ENCODE results near the gene PDZK1IP1.
"Not testable (repeated sequence)": the region's sequence is repeated elsewhere in the genome, so short reads cannot be mapped to it uniquely, and the experiment has no call there.

Gene PDZK1IP1

DNA sequence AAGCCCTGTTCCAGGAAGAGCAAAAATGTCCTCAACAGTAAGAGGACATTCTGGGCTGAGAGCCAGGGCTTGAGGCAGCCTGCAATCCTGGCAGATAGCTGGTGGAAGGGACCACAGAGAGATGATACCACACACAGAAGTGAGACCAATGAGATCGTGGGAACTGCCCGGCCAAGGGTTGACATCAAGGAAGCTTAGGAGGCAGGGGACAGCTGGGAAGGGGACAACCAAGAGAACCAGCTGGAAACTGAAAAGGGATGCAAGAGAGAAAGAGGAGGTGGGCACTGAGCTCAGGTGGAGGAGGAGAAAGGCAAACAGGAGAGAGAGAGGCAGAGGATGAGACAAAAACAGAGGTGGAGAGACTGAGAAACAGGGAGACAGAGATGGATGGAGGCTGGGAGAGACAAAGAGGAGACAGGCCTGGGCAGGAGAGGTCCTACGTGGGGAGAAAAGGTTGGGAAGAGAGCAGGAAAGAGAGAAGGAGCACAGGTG lies 9.2 kb downstream of the PDZK1IP1 start:
- DNase-seq = no peak

- no peak for DNase-seq
Observed at GRCh38 chr1:47179988-47180563, 9.8 kb downstream of the PDZK1IP1 start.

DNA sequence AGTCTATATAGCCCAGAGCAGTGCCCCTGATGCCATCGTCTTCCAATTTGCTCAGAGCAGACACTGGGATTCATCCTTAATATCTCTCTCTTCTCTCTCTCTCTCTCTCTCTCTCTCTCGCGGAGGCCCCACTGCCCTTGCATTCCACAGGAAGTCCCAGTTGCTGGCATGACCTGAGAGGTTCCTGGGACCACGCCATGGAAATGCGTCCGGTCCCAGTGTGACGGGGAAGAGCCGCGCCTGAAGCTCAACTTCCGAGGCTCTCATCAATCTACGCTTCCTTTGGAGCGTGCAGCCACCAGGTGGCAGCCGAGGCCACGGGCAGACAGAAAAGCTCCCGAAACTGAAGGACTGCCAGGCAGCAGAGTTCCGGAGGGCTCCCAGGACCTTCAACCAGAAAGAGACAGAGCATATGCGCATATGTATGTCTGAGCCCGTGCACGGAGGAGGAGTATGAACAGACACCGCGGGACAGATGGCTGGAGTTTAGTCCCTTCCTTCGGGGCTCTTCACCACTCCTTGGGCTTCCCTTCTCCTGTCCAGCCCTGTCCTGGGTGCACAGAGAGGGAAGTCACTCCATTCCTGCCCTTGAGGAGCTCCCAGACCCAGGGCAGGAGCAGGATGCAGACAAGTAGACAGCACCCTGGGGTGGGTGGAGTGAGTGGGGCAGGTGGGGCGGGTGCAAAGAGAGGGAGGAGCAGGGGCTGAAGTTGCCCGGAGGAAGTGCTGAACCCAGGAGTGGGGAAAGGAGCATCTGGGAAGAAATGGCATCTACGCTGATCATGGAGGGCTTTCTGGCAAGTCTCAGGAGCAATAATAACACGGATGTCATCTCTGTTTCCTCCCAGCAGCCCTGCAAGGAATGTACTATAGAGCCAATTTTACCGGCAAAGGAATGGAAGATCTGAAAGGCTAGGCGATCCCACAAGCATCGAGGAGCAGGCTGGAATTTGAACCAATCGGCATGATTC lies 10.5 kb downstream of the PDZK1IP1 start:
- peak; percentile 70 to 76 for DNase-seq

DNA sequence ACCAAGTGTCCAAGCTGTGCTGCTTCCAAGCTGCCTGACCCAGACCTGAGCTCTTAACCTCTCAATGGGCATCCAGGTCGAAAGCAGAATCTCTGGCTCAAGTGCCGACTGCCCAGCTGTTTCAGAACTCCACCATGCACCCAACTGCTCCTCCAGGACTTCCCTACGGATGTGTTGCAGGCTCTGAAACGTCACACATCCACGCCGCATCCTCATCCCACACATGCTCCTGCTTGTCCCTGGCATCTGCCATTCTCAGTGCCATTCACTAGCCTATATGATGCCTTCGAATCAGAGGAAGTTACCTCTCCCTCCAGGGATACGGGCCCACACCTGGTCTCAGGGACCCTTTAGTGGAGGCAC lies 11.2 kb downstream of the PDZK1IP1 start:
- no peak for DNase-seq

- no peak for DNase-seq
Observed at GRCh38 chr1:47178020-47178419, 11.8 kb downstream of the PDZK1IP1 start.

- peak; percentile 38 to 78 for DNase-seq
Observed at GRCh38 chr1:47175227-47175934, 14.5 kb downstream of the PDZK1IP1 start.

GRCh38 chr1:47174656-47175020 lies 15.2 kb downstream of the PDZK1IP1 start:
- DNase-seq = peak in 1 of 2 donors; percentile 26

DNA sequence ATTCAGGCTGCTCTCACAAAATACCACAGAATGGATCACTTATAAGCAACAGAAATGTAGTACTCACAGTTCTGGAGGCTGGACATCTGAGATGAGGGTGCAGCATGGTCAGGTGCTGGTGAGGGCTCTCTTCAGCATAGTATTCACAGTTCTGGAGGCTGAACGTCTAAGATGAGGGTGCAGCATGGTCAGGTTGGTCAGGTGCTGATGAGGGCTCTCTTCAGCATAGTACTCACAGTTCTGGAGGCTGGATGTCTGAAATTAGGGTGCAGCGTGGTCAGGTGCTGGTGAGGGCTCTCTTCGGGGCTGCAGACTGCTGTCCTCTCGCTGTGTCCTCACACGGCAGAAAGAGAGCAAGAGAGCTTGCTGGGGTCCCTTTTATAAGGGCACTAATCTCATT lies 17.1 kb downstream of the PDZK1IP1 start:
- no peak for DNase-seq

- DNase-seq = no peak
Observed at GRCh38 chr1:47164552-47164951, 25.3 kb downstream of the PDZK1IP1 start.

DNA sequence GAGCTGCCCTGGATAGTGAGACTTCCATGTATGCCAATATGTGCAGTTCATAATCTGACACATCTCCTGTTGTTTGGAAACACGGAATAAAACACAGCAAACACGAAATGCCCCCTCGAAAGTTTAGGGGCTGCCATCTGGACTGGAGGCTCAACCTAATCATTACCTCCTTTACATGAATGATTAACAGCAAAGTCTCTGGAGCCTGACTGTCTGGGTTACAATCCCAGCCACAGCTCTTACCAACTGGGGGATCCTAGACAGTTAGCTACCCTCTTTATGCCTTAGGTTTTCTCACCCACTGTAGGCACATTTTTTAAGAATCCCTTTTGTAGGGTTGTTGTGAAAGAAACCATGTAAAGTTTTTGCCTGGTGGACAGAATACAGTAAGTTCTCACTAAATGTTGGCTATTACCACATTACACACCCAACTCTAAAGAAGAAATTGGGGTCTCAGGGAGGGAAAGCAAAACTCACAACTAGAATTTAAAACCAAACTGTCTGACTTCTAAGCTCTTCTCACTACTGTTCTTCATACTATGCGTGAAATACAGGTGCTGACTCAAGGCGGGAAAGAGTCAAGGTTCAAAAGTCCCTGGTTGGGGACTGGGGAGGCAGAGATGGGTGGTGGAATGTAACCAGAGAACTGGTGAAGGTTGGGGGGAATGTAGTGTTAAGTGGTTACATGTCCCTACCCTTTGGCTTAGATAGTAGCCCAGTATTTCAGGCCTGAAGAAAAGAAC lies 28.4 kb downstream of the PDZK1IP1 start:
- DNase-seq = no peak

GRCh38 chr1:47160716-47161115 lies 29.1 kb downstream of the PDZK1IP1 start:
- no peak for DNase-seq

DNA sequence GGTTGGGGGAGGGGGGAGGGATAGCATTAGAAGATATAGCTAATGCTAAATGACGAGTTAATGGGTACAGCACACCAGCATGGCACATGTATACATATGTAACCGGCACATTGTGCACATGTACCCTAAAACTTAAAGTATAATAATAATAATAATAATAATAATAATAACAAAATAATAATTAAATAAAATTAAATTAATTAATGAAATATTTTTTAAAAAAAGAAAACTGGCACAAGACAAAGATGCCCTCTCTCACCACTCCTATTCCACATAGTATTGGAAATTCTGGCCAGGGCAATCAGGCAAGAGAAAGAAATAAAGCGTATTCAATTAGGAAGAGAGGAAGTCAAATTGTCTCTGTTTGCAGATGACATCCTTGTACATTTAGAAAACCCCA lies 31.9 kb downstream of the PDZK1IP1 start:
- not testable (repeated sequence) for DNase-seq

GRCh38 chr1:47156457-47156856 lies 33.4 kb downstream of the PDZK1IP1 start:
- not testable (repeated sequence) for DNase-seq

DNA sequence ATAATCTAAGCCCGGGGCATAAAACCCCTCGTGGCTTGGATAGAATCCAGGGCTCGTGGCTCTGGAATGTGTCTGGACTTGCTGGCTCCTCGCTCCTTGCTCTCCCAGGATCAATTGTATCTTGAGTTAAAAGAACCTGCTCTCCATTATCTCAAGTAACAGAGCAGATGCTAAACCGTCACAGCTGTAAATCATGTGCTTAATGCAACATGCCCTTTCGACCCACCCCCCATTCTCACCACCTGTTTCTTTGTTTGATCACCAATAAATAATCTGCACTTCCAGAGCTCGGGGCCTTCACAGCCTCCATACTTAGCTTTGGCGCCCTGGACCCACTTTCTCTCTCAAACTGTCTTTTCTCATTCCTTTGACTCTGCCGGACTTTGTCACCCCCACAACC lies 40.7 kb downstream of the PDZK1IP1 start:
- not testable (repeated sequence) for DNase-seq

GRCh38 chr1:47147047-47147785 lies 42.6 kb downstream of the PDZK1IP1 start:
- no peak for DNase-seq

DNA sequence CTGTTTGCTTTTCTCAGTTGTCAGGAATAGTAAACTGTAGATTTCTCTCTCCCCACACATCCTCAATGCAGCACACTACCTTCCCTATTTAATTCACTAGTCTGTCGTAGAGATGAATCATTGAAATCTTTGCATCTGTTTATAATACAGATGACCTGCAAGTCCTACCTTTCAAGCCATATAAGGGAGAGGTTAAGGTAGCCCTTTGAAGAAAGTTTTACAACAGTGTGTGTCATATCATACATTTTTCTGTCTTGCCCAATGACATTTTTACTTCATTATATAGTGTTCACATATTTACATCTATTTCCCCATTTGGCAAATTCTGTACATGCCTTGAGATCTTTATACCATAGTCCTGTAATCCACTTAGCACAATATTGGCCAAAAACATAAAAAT lies 43.3 kb downstream of the PDZK1IP1 start:
- DNase-seq = not testable (repeated sequence)

DNA sequence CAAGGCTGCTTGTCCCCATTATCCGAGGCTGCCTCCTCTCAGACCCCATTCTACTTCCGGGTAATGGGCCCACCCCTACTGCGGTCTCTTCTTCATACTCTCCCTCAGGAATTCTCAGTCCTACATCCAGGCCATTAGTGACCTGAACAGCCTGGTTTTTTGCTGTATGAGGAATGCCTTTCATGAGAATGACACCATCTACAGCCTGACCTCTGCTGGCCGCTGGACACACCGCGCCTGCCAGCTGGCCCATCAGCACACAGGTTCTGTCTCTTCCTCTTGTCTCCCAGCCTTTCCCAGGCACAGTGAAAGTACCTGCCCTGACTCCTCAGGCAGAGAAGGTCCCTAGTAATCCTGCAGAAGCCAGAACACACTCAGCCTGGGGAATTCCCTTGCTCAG lies 46.2 kb downstream of the PDZK1IP1 start:
- not testable (repeated sequence) for DNase-seq

DNA sequence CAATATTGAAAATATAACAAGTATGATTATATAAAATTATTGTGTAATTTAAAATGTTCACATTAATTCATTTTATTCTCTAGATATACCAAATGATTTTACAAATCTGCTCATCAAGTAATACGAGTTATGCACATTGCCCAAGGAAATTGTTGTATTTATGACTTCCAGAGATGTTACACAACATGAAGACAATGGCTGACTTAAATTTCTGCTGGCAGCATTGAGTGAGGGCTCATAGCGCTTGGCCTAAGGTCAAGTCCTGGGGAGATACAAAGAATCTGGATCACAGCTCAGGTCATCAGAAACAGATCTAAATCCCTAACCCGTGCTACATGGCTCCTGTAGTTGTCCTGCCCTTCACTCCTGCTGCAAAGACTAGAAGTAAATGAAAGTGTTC lies 49.5 kb downstream of the PDZK1IP1 start:
- not testable (repeated sequence) for DNase-seq

DNA sequence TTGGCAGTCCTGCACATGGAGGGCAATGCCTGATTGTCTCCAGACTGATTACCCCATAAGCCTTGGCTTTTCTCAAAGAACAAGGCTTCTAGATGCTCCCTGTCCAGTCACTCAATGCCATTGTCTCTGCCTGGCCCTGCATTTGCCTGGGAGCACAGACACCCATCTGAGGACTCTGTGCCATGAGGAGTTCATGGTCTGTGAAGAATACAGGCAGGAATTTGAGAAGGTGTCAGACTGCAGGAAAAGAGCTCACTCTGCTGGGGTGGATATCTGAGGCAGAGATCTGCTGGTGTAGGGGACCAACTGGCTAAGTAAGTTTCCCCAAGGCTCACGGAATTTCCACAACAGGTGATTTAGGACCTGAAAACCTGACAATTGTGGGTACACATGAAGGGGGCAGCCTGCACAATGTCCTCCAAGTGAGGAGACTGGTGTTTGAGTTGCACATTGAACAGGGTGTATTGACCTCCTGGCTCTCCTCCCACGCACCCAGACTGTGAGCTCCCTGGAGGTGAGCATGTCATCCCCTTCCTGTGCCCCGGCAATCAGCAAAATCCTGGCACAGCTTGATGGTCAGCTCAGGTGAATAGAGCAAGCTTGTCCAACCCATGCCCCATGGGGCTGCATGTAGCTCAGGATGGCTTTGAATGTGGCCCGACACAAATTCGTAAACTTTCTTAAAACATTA lies 51.8 kb downstream of the PDZK1IP1 start:
- DNase-seq = no peak

DNA sequence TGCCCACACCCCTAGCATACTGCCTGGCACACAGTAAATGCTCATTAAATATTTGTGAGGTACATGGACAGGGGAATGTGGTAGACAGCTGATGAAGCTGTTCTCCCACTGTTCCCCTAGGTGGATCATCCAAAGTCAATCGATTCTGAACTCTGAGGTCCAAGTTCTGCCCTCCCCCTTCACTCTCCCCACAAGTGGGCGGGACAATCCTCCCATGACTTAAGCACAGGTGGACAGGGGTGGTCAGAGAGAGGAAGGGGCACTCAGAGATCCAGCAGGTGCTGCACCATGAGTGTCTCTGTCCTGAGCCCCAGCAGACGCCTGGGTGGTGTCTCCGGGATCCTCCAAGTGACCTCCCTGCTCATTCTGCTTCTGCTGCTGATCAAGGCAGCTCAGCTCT lies 52.6 kb downstream of the PDZK1IP1 start, which contains the start of gene CYP4A22:
Gene CYP4A22, plus strand, starts transcription at position 244 of the 400 bp plus-strand sequence. Its CDS starts 45 bp downstream, at position 289.
- no peak for DNase-seq
